Measurements from ENCODE around the gene MAPK11. TPM values are rescaled to one million over a fixed set of nuclear protein-coding genes. Genes with fewer than 3 reads are reported as not detected.

Gene MAPK11
- total and polyA plus RNA-seq, 9 of the 15 experiments (the other 6 are each of a cell fraction or from before 2014, with no cell fraction given), result 0.06 to 14.6 (median 5.3) TPM

GRCh38 chr22:50218996-50219727, 51.0 kb downstream of the MAPK11 start:
- no peak overlapping the region for H3K27ac ChIP-seq (ENCODE audit: extremely low read depth, low read depth, low read length)
- TF ChIP-seq TFAP4 (CRISPR knock-in tag; IDR thresholded peaks at IDR 0.05; ENCODE audit: borderline replicate concordance) (peak; percentile 32; the same call in 1 of the 2 replicates), EP400 (IDR thresholded peaks at IDR 0.05) (peak; percentile 42; the same call in 1 of the 2 replicates), REST (IDR thresholded peaks at IDR 0.05; ENCODE audit: borderline replicate concordance) (0 out of 2 replicates have a peak, but pooled peaks have one; percentile 5), REST (CRISPR knock-in tag; IDR thresholded peaks at IDR 0.05; ENCODE audit: low read depth) (no peak), HNRNPL (IDR thresholded peaks at IDR 0.05; ENCODE audit: low read depth, low read length) (0 out of 2 replicates have a peak, but pooled peaks have one; percentile 24), POLR2G (IDR thresholded peaks at IDR 0.05; ENCODE audit: low read depth, low read length) (peak; percentile 58), MYC (IDR thresholded peaks at IDR 0.05; ENCODE audit: low read depth, low read length) (peak; percentile 85), MYC (CRISPR knock-in tag; IDR thresholded peaks at IDR 0.05; ENCODE audit: borderline replicate concordance, low read depth) (no peak), USF2 (CRISPR knock-in tag; IDR thresholded peaks at IDR 0.05) (peak; percentile 85), L3MBTL2 (IDR thresholded peaks at IDR 0.05) (peak; percentile 78), BHLHE40 (IDR thresholded peaks at IDR 0.05; ENCODE audit: low read length) (peak; percentile 97), CCNT2 (IDR thresholded peaks at IDR 0.05; ENCODE audit: borderline replicate concordance, extremely low read depth, insufficient read length, low read depth, low read length) (peak; percentile 35)

More at GRCh38 chr22:50218996-50219727, 51.0 kb downstream of the MAPK11 start:
- intact Hi-C loops (cut with micrococcal nuclease), result no loop called here
- no peak for FAIRE-seq
- Histone ChIP-seq H3K9ac (ENCODE audit: insufficient read depth in 1 of 2, low read depth in 2 of 2, low read length in 2 of 2) (no peak overlapping the region), H3K4me3 (no peak overlapping the region), H3K9me3 (replicated peaks; ENCODE audit: control insufficient read depth, insufficient read depth, low read depth, low read length) (0 out of 2 replicates have a peak, but pooled peaks cover 1% of the 10 kb centered on the region), H3K4me2 (ENCODE audit: insufficient read depth, low read length) (no peak overlapping the region), H4K20me1 (replicated peaks; ENCODE audit: control insufficient read depth, insufficient read depth, low read length) (no peaks in the 10 kb centered on the region), H3K79me2 (ENCODE audit: control insufficient read depth, insufficient read depth, low read length) (peaks cover 9% of the 10 kb centered on the region; the same call in 2 of the 3 replicates), H3K36me3 (ENCODE audit: control insufficient read depth, insufficient read depth, low read length) (peaks cover 89% of the 10 kb centered on the region; the same call in 2 of the 3 replicates), H3K9me1 (ENCODE audit: control insufficient read depth, insufficient read depth, low read length) (no peaks in the 10 kb centered on the region), H3K27me3 (ENCODE audit: control insufficient read depth in 2 of 2, insufficient read depth in 2 of 2, low read length in 2 of 2) (no peaks in the 10 kb centered on the region), H3K4me1 (replicated peaks in 1 of 2; ENCODE audit: control insufficient read depth in 2 of 2, insufficient read depth in 2 of 2, low read length in 2 of 2) (peaks cover 0 to 30% of the 10 kb centered on the region in 2 experiments; a peak in 3 of 5 replicates), H2AFZ (ENCODE audit: low read depth, low read length) (no peak overlapping the region)
- BruUV-seq (replicated peaks), result no TSS peak
- peak; percentile 93 for ATAC-seq
- peak; percentile 72 to 81 (median 79) for DNase-seq (ENCODE audit: extremely low read depth in 1 of 4, low spot score in 3 of 4)
- in situ Hi-C loops (cut with MboI), result no loop called here
- WGBS (ENCODE audit: insufficient coverage, low coverage, missing lambda C conversion rate), result 83% methylated on average over 9 of the region's 42 CpGs
- CTCF ChIA-PET (ENCODE audit: low intra/inter-chr PET ratio), result no interaction called here
- POLR2A ChIA-PET, result no interaction called here

Data from K562 (cell line).